K562 (cell line): ENCODE measurements around the gene RNF181. TPM values are rescaled to one million over a fixed set of nuclear protein-coding genes. Genes with fewer than 3 reads are reported as not detected.
A peak's percentile ranks its signal among the peaks of the same experiment; 100 is the strongest.

Source experiments
- FIP1L1 ChIP-seq: fragments of 200-400 bp; formaldehyde crosslinking; IDR thresholded peaks from 2 replicates; pipeline ENCODE4 v1.6.1; 2018; ENCODE audit warnings: mild to moderate bottlenecking, low read depth, low read length; ENCODE audit not compliant: poor library complexity, severe bottlenecking
- KLF1 ChIP-seq: fragments of 450-650 bp; IDR thresholded peaks from 2 replicates; pipeline ENCODE4 v1.6.1; 2016; ENCODE audit warnings: missing genetic modification characterization, missing compliant biosample characterization
- KLF10 ChIP-seq: fragments of 250-450 bp; sonication (Bioruptor Pico); IDR thresholded peaks from 2 replicates; pipeline ENCODE4 v1.6.1; 2021; ENCODE audit warnings: matching md5 sums
- MAFF ChIP-seq: IDR thresholded peaks from 2 replicates; pipeline ENCODE4 v1.6.1; 2012; ENCODE audit warnings: low read length, improper control_type of control experiment
- MED1 ChIP-seq: sonication (generic); formaldehyde crosslinking; IDR thresholded peaks from 2 replicates; pipeline ENCODE4 v1.8.1; 2023; ENCODE audit warnings: missing genetic modification reagents, borderline replicate concordance
- NFRKB ChIP-seq: fragments of 450-650 bp; IDR thresholded peaks from 2 replicates; pipeline ENCODE4 v1.6.1; 2016; ENCODE audit warnings: low read depth
- PHF20 ChIP-seq: fragments of 450-650 bp; IDR thresholded peaks from 2 replicates; pipeline ENCODE4 v1.6.1; 2018; ENCODE audit not compliant: partially characterized antibody
- PRMT5 ChIP-seq: sonication (generic); formaldehyde crosslinking; IDR thresholded peaks from 2 replicates; pipeline ENCODE4 v1.5.0; 2020; ENCODE audit warnings: missing genetic modification reagents
- RUNX1 ChIP-seq: sonication (generic); IDR thresholded peaks from 2 replicates; pipeline ENCODE4 v1.6.1; 2016; ENCODE audit warnings: antibody characterized with exemption, low read depth
- SIN3B ChIP-seq: fragments of 450-650 bp; IDR thresholded peaks from 2 replicates; pipeline ENCODE4 v1.6.1; 2017; ENCODE audit warnings: low read depth, mild to moderate bottlenecking, moderate library complexity
- SMARCB1 ChIP-seq: IDR thresholded peaks from 2 replicates; pipeline ENCODE4 v1.6.1; 2011; ENCODE audit warnings: improper control_type of control experiment, low read depth; ENCODE audit not compliant: insufficient read length
- YY1 ChIP-seq, 3 experiments: IDR thresholded peaks; 2 replicates each; pipeline ENCODE4 v1.6.1; 2011; ENCODE audit warnings: low read length in 2 of 3, mild to moderate bottlenecking in 2 of 3, moderate library complexity in 2 of 3, borderline replicate concordance in 1 of 3, control low read depth in 1 of 3, low read depth in 1 of 3; ENCODE audit not compliant: insufficient read depth in 3 of 3, insufficient replicate concordance in 2 of 3, control insufficient read depth in 1 of 3, insufficient read length in 1 of 3; ENCODE audit errors: extremely low read depth in 1 of 3
- ZNF224 ChIP-seq: sonication (generic); formaldehyde crosslinking; IDR thresholded peaks from 2 replicates; pipeline ENCODE4 v1.8.0; 2022; ENCODE audit warnings: mild to moderate bottlenecking, missing genetic modification reagents
- ZNF699 ChIP-seq: fragments of 250-450 bp; sonication (Bioruptor Pico); IDR thresholded peaks from 2 replicates; pipeline ENCODE4 v1.8.0; 2021; ENCODE audit warnings: mild to moderate bottlenecking, moderate library complexity; ENCODE audit not compliant: insufficient replicate concordance
- ZNF785 ChIP-seq: fragments of 250-450 bp; sonication (Bioruptor Pico); IDR thresholded peaks from 2 replicates; pipeline ENCODE4 v1.4.0; 2020; ENCODE audit warnings: mild to moderate bottlenecking
- polyA plus RNA-seq, 8 experiments: library from polyadenylated mRNA; depleted of rRNA in 4 of 8; stranded (reverse) in 5 of 8; unstranded in 3 of 8; fragments of >200 nt; fragmentation: Nextera tagmentation in 2 of 8; fragmentation: Illumina TruSeq in 1 of 8; extraction: Ambion mirVana in 2 of 8; extraction: Trizol in 1 of 8; gene quantifications; 2 replicates each; pipeline versions ENCODE4 v1.2.1 to v1.2.3, GENCODE V29; 2011 to 2014; ENCODE audit warnings: inconsistent platforms in 1 of 8, missing spikeins in 1 of 8
- total RNA-seq, 7 experiments: library from RNA; depleted of rRNA in 6 of 7; stranded (reverse); fragments of >200 nt in 6 of 7; fragmentation: Illumina TruSeq in 2 of 7; extraction: Trizol in 2 of 7; gene quantifications; 2 replicates each; pipeline versions ENCODE4 v1.2.1 to v1.2.3, GENCODE V29; 2011 to 2021; ENCODE audit warnings: low replicate concordance in 1 of 7
- TF ChIP-seq, protein P1 (sequence below): fragments of 250-450 bp; sonication (Bioruptor Pico); IDR thresholded peaks from 2 replicates; pipeline ENCODE4 v1.9.0; 2021; ENCODE audit warnings: mild to moderate bottlenecking, inconsistent platforms
- TF ChIP-seq, protein P2 (sequence below), 3 experiments: IDR thresholded peaks in 2 of 3; conservative IDR thresholded peaks in 1 of 3; 2 replicates each; pipeline ENCODE4 v1.5.1; 2011 to 2012; ENCODE audit warnings: low read length in 3 of 3, mild to moderate bottlenecking in 3 of 3, control low read depth in 2 of 3, improper control_type of control experiment in 1 of 3, inconsistent platforms in 1 of 3, low read depth in 1 of 3, mixed read lengths in 1 of 3, moderate library complexity in 1 of 3; ENCODE audit not compliant: insufficient read depth in 2 of 3
- TF ChIP-seq, protein P3 (sequence below): fragments of 450-650 bp; IDR thresholded peaks from 2 replicates; pipeline ENCODE4 v1.6.1; 2018; ENCODE audit warnings: mild to moderate bottlenecking, low read depth; ENCODE audit not compliant: partially characterized antibody
- TF ChIP-seq, protein P4 (sequence below): fragments of 250-450 bp; sonication (Bioruptor Pico); IDR thresholded peaks from 2 replicates; pipeline ENCODE4 v1.5.0; 2021
- TF ChIP-seq, protein P5 (sequence below): fragments of 250-450 bp; sonication (Bioruptor Pico); IDR thresholded peaks from 2 replicates; pipeline ENCODE4 v1.8.0; 2022; ENCODE audit warnings: moderate library complexity, mild to moderate bottlenecking, inconsistent platforms

Gene RNF181
- total and polyA plus RNA-seq, 9 of the 15 experiments (the other 6 are each of a cell fraction or from before 2014, with no cell fraction given), result 139 to 492 (median 253) TPM

DNA sequence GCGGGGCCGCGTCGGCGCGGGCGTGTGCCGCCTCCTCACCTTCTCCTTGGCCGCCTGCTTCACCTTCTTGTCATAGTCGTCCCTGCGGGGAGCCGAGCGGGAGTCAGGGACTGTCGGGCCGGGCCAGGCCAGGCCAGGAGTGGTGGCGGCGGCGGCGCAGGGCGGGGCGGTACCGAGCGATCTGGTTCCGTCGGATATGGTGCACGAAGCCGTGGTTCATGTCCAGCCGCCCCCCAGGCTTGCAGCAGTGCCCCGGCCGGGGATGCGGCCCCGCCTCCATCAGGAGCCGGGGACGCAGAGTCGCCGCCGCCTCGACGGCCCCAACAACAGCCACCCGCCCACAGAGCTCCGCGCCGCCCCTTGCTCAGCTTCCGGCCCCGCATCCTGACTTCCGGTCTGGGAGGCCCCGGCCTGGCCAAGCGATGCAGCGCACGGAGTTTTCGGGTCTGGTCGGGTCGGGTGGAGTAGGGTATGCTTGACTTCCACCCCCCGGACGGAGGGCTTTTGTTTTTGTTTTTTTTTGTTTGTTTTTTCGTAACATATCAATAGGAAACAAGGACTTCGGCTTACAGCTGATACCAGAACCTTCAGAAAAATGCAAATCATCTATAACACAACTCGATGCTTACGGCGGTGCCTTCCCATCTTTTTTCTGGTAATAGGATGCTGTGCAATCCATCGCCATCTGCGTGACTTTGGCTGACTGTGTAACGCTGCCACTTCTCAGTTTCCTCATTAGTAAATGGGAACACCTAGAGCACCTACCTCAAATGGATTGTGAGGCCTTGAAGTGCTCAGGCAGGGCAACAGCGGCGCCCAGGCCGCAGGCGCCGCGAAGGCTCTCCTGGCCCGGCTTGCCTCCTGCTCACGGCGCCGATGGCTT, 16.4 kb downstream of the RNF181 start, which contains the start of gene C2orf68 (continued):
- TF ChIP-seq, protein P1, sequence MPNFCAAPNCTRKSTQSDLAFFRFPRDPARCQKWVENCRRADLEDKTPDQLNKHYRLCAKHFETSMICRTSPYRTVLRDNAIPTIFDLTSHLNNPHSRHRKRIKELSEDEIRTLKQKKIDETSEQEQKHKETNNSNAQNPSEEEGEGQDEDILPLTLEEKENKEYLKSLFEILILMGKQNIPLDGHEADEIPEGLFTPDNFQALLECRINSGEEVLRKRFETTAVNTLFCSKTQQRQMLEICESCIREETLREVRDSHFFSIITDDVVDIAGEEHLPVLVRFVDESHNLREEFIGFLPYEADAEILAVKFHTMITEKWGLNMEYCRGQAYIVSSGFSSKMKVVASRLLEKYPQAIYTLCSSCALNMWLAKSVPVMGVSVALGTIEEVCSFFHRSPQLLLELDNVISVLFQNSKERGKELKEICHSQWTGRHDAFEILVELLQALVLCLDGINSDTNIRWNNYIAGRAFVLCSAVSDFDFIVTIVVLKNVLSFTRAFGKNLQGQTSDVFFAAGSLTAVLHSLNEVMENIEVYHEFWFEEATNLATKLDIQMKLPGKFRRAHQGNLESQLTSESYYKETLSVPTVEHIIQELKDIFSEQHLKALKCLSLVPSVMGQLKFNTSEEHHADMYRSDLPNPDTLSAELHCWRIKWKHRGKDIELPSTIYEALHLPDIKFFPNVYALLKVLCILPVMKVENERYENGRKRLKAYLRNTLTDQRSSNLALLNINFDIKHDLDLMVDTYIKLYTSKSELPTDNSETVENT (CRISPR knock-in tag), result 0 out of 2 replicates have a peak, but pooled peaks have one; percentile 19
- TF ChIP-seq FIP1L1, result peak; percentile 90
- peak; percentile 62 for TF ChIP-seq PHF20
- TF ChIP-seq NFRKB, result peak; percentile 81
- no peak for TF ChIP-seq ZNF785 (CRISPR knock-in tag)
- TF ChIP-seq, protein P2, sequence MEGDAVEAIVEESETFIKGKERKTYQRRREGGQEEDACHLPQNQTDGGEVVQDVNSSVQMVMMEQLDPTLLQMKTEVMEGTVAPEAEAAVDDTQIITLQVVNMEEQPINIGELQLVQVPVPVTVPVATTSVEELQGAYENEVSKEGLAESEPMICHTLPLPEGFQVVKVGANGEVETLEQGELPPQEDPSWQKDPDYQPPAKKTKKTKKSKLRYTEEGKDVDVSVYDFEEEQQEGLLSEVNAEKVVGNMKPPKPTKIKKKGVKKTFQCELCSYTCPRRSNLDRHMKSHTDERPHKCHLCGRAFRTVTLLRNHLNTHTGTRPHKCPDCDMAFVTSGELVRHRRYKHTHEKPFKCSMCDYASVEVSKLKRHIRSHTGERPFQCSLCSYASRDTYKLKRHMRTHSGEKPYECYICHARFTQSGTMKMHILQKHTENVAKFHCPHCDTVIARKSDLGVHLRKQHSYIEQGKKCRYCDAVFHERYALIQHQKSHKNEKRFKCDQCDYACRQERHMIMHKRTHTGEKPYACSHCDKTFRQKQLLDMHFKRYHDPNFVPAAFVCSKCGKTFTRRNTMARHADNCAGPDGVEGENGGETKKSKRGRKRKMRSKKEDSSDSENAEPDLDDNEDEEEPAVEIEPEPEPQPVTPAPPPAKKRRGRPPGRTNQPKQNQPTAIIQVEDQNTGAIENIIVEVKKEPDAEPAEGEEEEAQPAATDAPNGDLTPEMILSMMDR (IDR thresholded peaks at IDR 0.05 in 2 of 3, conservative IDR thresholded peaks at IDR 0.05 in 1 of 3; ENCODE audit: insufficient read depth in 2 of 3, low read depth in 1 of 3, low read length in 3 of 3), result 0 out of 6 replicates have a peak, but pooled peaks of 1 of the 3 experiments have one; percentile 11
- TF ChIP-seq KLF1, result peak; percentile 56; the same call in 1 of the 2 replicates
- peak; percentile 64; the same call in 1 of the 2 replicates for TF ChIP-seq SIN3B
- TF ChIP-seq, protein P3, sequence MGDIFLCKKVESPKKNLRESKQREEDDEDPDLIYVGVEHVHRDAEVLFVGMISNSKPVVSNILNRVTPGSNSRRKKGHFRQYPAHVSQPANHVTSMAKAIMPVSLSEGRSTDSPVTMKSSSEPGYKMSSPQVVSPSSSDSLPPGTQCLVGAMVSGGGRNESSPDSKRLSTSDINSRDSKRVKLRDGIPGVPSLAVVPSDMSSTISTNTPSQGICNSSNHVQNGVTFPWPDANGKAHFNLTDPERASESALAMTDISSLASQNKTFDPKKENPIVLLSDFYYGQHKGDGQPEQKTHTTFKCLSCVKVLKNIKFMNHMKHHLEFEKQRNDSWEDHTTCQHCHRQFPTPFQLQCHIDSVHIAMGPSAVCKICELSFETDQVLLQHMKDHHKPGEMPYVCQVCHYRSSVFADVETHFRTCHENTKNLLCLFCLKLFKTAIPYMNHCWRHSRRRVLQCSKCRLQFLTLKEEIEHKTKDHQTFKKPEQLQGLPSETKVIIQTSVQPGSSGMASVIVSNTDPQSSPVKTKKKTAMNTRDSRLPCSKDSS, result no peak
- TF ChIP-seq ZNF699 (CRISPR knock-in tag), result no peak
- TF ChIP-seq MED1, result no peak
- no peak for TF ChIP-seq SMARCB1
- TF ChIP-seq, protein P4, sequence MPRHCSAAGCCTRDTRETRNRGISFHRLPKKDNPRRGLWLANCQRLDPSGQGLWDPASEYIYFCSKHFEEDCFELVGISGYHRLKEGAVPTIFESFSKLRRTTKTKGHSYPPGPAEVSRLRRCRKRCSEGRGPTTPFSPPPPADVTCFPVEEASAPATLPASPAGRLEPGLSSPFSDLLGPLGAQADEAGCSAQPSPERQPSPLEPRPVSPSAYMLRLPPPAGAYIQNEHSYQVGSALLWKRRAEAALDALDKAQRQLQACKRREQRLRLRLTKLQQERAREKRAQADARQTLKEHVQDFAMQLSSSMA (CRISPR knock-in tag), result peak; percentile 78; the same call in 1 of the 2 replicates
- no peak for TF ChIP-seq ZNF224 (CRISPR knock-in tag)
- peak in 2 of 3 experiments; percentile 61 to 76 for TF ChIP-seq YY1 (IDR thresholded peaks at IDR 0.05; ENCODE audit: borderline replicate concordance in 1 of 3, control insufficient read depth in 1 of 3, extremely low read depth in 1 of 3, insufficient read depth in 3 of 3, insufficient read length in 1 of 3, insufficient replicate concordance in 2 of 3, low read depth in 1 of 3, low read length in 2 of 3)
- no peak for TF ChIP-seq PRMT5 (CRISPR knock-in tag)
- TF ChIP-seq RUNX1, result no peak
- TF ChIP-seq MAFF, result no peak
- TF ChIP-seq KLF10 (CRISPR knock-in tag), result no peak
- TF ChIP-seq, protein P5, sequence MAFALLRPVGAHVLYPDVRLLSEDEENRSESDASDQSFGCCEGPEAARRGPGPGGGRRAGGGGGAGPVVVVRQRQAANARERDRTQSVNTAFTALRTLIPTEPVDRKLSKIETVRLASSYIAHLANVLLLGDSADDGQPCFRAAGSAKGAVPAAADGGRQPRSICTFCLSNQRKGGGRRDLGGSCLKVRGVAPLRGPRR (CRISPR knock-in tag), result no peak
